MM.1S (cell line): ENCODE measurements around the gene KRT76.

ENCODE experiments used
- DNase-seq: peaks from one replicate; pipeline ENCODE4 v3.0.0-alpha.2; 2015
- H2AFZ ChIP-seq: fragments of 300-600 bp; sonication (generic); 2 replicates; pipeline ENCODE4 v1.6.0; 2016; ENCODE audit warnings: antibody characterized with exemption, low read length
- H3F3A ChIP-seq: fragments of 300-600 bp; sonication (generic); 2 replicates; pipeline ENCODE4 v1.6.1; 2016; ENCODE audit warnings: mild to moderate bottlenecking, antibody characterized with exemption, low read length, moderate library complexity, mixed read lengths; ENCODE audit not compliant: insufficient read depth
- H3K27ac ChIP-seq: fragments of 300-600 bp; sonication (generic); 2 replicates; pipeline ENCODE4 v1.5.1; 2016; ENCODE audit warnings: mild to moderate bottlenecking, low read length
- H3K27me3 ChIP-seq: fragments of 300-600 bp; sonication (generic); replicated peaks from 2 replicates; pipeline ENCODE4 v1.6.0; 2016; ENCODE audit warnings: low read length; ENCODE audit not compliant: insufficient read depth
- H3K36me3 ChIP-seq: fragments of 300-600 bp; sonication (generic); replicated peaks from 2 replicates; pipeline ENCODE4 v1.6.1; 2016; ENCODE audit warnings: mild to moderate bottlenecking, low read length, mixed read lengths; ENCODE audit not compliant: insufficient read depth
- H3K4me1 ChIP-seq: fragments of 300-600 bp; sonication (generic); 2 replicates; pipeline ENCODE4 v1.6.1; 2016; ENCODE audit warnings: low read length, mixed read lengths
- H3K4me2 ChIP-seq: fragments of 300-600 bp; sonication (generic); 2 replicates; pipeline ENCODE4 v1.6.0; 2016; ENCODE audit warnings: low read depth, low read length
- H3K4me3 ChIP-seq: fragments of 300-600 bp; sonication (generic); 2 replicates; pipeline ENCODE4 v1.5.1; 2016; ENCODE audit warnings: low read length, mixed read lengths
- H3K79me2 ChIP-seq: fragments of 300-600 bp; sonication (generic); 2 replicates; pipeline ENCODE4 v1.6.1; 2016; ENCODE audit warnings: mixed run types, low read length, mixed read lengths
- H3K9ac ChIP-seq: fragments of 300-600 bp; sonication (generic); 2 replicates; pipeline ENCODE4 v1.6.1; 2016; ENCODE audit warnings: low read length, mixed read lengths
- H3K9me2 ChIP-seq: fragments of 300-600 bp; sonication (generic); replicated peaks from 2 replicates; pipeline ENCODE4 v1.6.1; 2016; ENCODE audit warnings: mild to moderate bottlenecking, low read length, mixed read lengths; ENCODE audit not compliant: insufficient read depth
- H3K9me3 ChIP-seq: fragments of 300-600 bp; sonication (generic); replicated peaks from 2 replicates; pipeline ENCODE4 v1.6.1; 2016; ENCODE audit warnings: mild to moderate bottlenecking, low read length, mixed read lengths; ENCODE audit not compliant: insufficient read depth
- H4K20me1 ChIP-seq: fragments of 300-600 bp; sonication (generic); 2 replicates; pipeline ENCODE4 v1.6.1; 2016; ENCODE audit warnings: mild to moderate bottlenecking, low read length, moderate library complexity, mixed read lengths; ENCODE audit not compliant: insufficient read depth
- CTCF ChIP-seq: fragments of 300-600 bp; sonication (generic); IDR thresholded peaks from 2 replicates; pipeline ENCODE4 v1.5.1; 2016; ENCODE audit warnings: antibody characterized with exemption, low read length, mixed read lengths
- EZH2 ChIP-seq: fragments of 300-600 bp; sonication (generic); optimal IDR thresholded peaks from 2 replicates; pipeline ENCODE3; 2017; ENCODE audit warnings: low read depth, mild to moderate bottlenecking, antibody characterized with exemption, low read length, mixed read lengths
- EZH2phosphoT487 ChIP-seq: fragments of 300-600 bp; sonication (generic); IDR thresholded peaks from 2 replicates; pipeline ENCODE4 v1.6.1; 2018; ENCODE audit warnings: antibody characterized with exemption, low read length

The KRT76 gene

GRCh38 chr12:52767020-52767379 is 10.1 kb downstream of the KRT76 start:
- Histone ChIP-seq H3K4me3 (no peak overlapping the region), H3K9ac (no peak overlapping the region), H3F3A (no peaks in the 10 kb centered on the region), H3K27ac (no peak overlapping the region), H3K4me1 (no peaks in the 10 kb centered on the region), H3K79me2 (no peaks in the 10 kb centered on the region), H3K4me2 (no peak overlapping the region), H3K27me3 (peaks cover 69% of the 10 kb centered on the region), H3K36me3 (no peaks in the 10 kb centered on the region), H3K9me2 (no peaks in the 10 kb centered on the region), H3K9me3 (no peaks in the 10 kb centered on the region), H2AFZ (no peak overlapping the region), H4K20me1 (no peaks in the 10 kb centered on the region)
- DNase-seq, result no peak
- TF ChIP-seq EZH2phosphoT487, result no peak
- TF ChIP-seq EZH2, result no peak
- no peak for TF ChIP-seq CTCF

- H3K27me3 ChIP-seq, result peaks cover 67% of the 10 kb centered on the region
- no peak for DNase-seq
- no peak overlapping the region for H2AFZ ChIP-seq
- no peaks in the 10 kb centered on the region for H3K4me1 ChIP-seq
- H3K27ac ChIP-seq, result no peak overlapping the region
- H3K9me3 ChIP-seq, result no peaks in the 10 kb centered on the region
- no peak overlapping the region for H3K4me2 ChIP-seq
- no peaks in the 10 kb centered on the region for H3F3A ChIP-seq
- no peaks in the 10 kb centered on the region for H3K36me3 ChIP-seq
- TF ChIP-seq CTCF (no peak), EZH2phosphoT487 (no peak), EZH2 (no peak)
- H3K9me2 ChIP-seq, result no peaks in the 10 kb centered on the region
- no peak overlapping the region for H3K4me3 ChIP-seq
- no peaks in the 10 kb centered on the region for H4K20me1 ChIP-seq
- H3K79me2 ChIP-seq, result no peaks in the 10 kb centered on the region
- no peak overlapping the region for H3K9ac ChIP-seq
Observed at GRCh38 chr12:52766351-52767019, 10.7 kb downstream of the KRT76 start.

- no peaks in the 10 kb centered on the region for H3K36me3 ChIP-seq
- peaks cover 59% of the 10 kb centered on the region for H3K27me3 ChIP-seq
- H2AFZ ChIP-seq, result no peak overlapping the region
- no peak for DNase-seq
- no peaks in the 10 kb centered on the region for H3K9me2 ChIP-seq
- H3K4me3 ChIP-seq, result no peak overlapping the region
- no peaks in the 10 kb centered on the region for H3K4me1 ChIP-seq
- no peak overlapping the region for H3K4me2 ChIP-seq
- H4K20me1 ChIP-seq, result no peaks in the 10 kb centered on the region
- H3K9me3 ChIP-seq, result no peaks in the 10 kb centered on the region
- no peaks in the 10 kb centered on the region for H3K79me2 ChIP-seq
- TF ChIP-seq EZH2phosphoT487 (no peak), CTCF (no peak), EZH2 (no peak)
- no peak overlapping the region for H3K27ac ChIP-seq
- H3K9ac ChIP-seq, result no peak overlapping the region
- H3F3A ChIP-seq, result no peaks in the 10 kb centered on the region
Observed at GRCh38 chr12:52765702-52766101, 11.4 kb downstream of the KRT76 start.
